SK-N-SH treated with all-trans-retinoic acid at 6 μM for 48 hours (cell line): ENCODE measurements around the gene C1orf159.
"Not testable (repeated sequence)": the region's sequence is repeated elsewhere in the genome, so short reads cannot be mapped to it uniquely, and the experiment has no call there.

Experiments used
- ATAC-seq: fragments of 200-7000 bp; cut with Tn5 transposase; 3 replicates; pipeline ENCODE4 v1.9.1; 2020; ENCODE audit warnings: mild to moderate bottlenecking, moderate library complexity
- ARNTL ChIP-seq: fragments of 450-650 bp; formaldehyde crosslinking; IDR thresholded peaks from 2 replicates; pipeline ENCODE4 v1.5.0; 2020; ENCODE audit warnings: low read depth, mild to moderate bottlenecking, moderate library complexity, borderline replicate concordance
- BACH2 ChIP-seq: fragments of 250-450 bp; sonication (Bioruptor Pico); IDR thresholded peaks from 2 replicates; pipeline ENCODE4 v1.9.0; 2021; ENCODE audit warnings: mild to moderate bottlenecking, borderline replicate concordance
- CSDC2 ChIP-seq: fragments of 250-450 bp; sonication (Bioruptor Pico); IDR thresholded peaks from 2 replicates; pipeline ENCODE4 v1.5.0; 2020; ENCODE audit warnings: mild to moderate bottlenecking, moderate library complexity
- ESRRG ChIP-seq: fragments of 250-450 bp; sonication (Bioruptor Pico); IDR thresholded peaks from 2 replicates; pipeline ENCODE4 v1.6.1; 2021; ENCODE audit warnings: mild to moderate bottlenecking
- GLIS3 ChIP-seq: fragments of 250-450 bp; sonication (Bioruptor Pico); IDR thresholded peaks from 2 replicates; pipeline ENCODE4 v1.5.0; 2020; ENCODE audit warnings: mild to moderate bottlenecking, moderate library complexity
- ISL1 ChIP-seq: fragments of 250-450 bp; sonication (Bioruptor Pico); IDR thresholded peaks from 2 replicates; pipeline ENCODE4 v2.1.2; 2022; ENCODE audit warnings: mild to moderate bottlenecking, moderate library complexity
- OSR1 ChIP-seq: fragments of 250-450 bp; sonication (Bioruptor Pico); IDR thresholded peaks from 2 replicates; pipeline ENCODE4 v1.8.0; 2022; ENCODE audit warnings: moderate library complexity, mild to moderate bottlenecking, inconsistent platforms
- PPARA ChIP-seq: fragments of 250-450 bp; sonication (Bioruptor Pico); IDR thresholded peaks from 2 replicates; pipeline ENCODE4 v1.5.0; 2020; ENCODE audit warnings: mild to moderate bottlenecking, borderline replicate concordance
- RARB ChIP-seq: fragments of 250-450 bp; sonication (Bioruptor Pico); IDR thresholded peaks from 2 replicates; pipeline ENCODE4 v1.8.0; 2021; ENCODE audit warnings: mild to moderate bottlenecking, moderate library complexity
- SNAI2 ChIP-seq: fragments of 250-450 bp; sonication (Bioruptor Pico); IDR thresholded peaks from 2 replicates; pipeline ENCODE4 v1.5.0; 2020; ENCODE audit warnings: mild to moderate bottlenecking, moderate library complexity
- TCF4 ChIP-seq: fragments of 250-450 bp; sonication (Bioruptor Pico); IDR thresholded peaks from 2 replicates; pipeline ENCODE4 v1.8.0; 2021; ENCODE audit warnings: mild to moderate bottlenecking, moderate library complexity, borderline replicate concordance
- TOX ChIP-seq: fragments of 250-450 bp; sonication (Bioruptor Pico); IDR thresholded peaks from 2 replicates; pipeline ENCODE4 v1.8.0; 2021; ENCODE audit warnings: mild to moderate bottlenecking, moderate library complexity, borderline replicate concordance
- ZC3H10 ChIP-seq: fragments of 250-450 bp; sonication (Bioruptor Pico); IDR thresholded peaks from 2 replicates; pipeline ENCODE4 v1.5.1; 2021; ENCODE audit warnings: mild to moderate bottlenecking, moderate library complexity
- ZFP3 ChIP-seq: fragments of 250-450 bp; sonication (Bioruptor Pico); IDR thresholded peaks from 2 replicates; pipeline ENCODE4 v1.5.0; 2020; ENCODE audit warnings: mild to moderate bottlenecking, moderate library complexity
- ZFP30 ChIP-seq: fragments of 450-650 bp; formaldehyde crosslinking; IDR thresholded peaks from 2 replicates; pipeline ENCODE4 v1.5.0; 2022; ENCODE audit warnings: mild to moderate bottlenecking, moderate library complexity
- ZNF565 ChIP-seq: fragments of 450-650 bp; formaldehyde crosslinking; conservative IDR thresholded peaks from 2 replicates; pipeline ENCODE4 v1.5.0; 2020; ENCODE audit warnings: low read depth, mild to moderate bottlenecking, moderate library complexity
- ZNF70 ChIP-seq: fragments of 450-650 bp; formaldehyde crosslinking; IDR thresholded peaks from 2 replicates; pipeline ENCODE4 v1.5.0; 2020; ENCODE audit warnings: mild to moderate bottlenecking, moderate library complexity
- ZNF8 ChIP-seq: fragments of 450-650 bp; formaldehyde crosslinking; IDR thresholded peaks from 2 replicates; pipeline ENCODE4 v1.5.0; 2020; ENCODE audit warnings: mild to moderate bottlenecking, moderate library complexity
- TF ChIP-seq, protein P1 (sequence below): fragments of 250-450 bp; sonication (Bioruptor Pico); IDR thresholded peaks from 2 replicates; pipeline ENCODE4 v1.5.1; 2021; ENCODE audit warnings: mild to moderate bottlenecking, moderate library complexity
- TF ChIP-seq, protein P2 (sequence below): fragments of 250-450 bp; sonication (Bioruptor Pico); IDR thresholded peaks from 2 replicates; pipeline ENCODE4 v1.8.0; 2020; ENCODE audit warnings: mild to moderate bottlenecking, moderate library complexity, borderline replicate concordance
- TF ChIP-seq, protein P3 (sequence below): fragments of 250-450 bp; sonication (Bioruptor Pico); IDR thresholded peaks from 2 replicates; pipeline ENCODE4 v1.8.0; 2021; ENCODE audit warnings: low read depth, mild to moderate bottlenecking, moderate library complexity, borderline replicate concordance
- TF ChIP-seq, protein P4 (sequence below): fragments of 250-450 bp; sonication (Bioruptor Pico); IDR thresholded peaks from 2 replicates; pipeline ENCODE4 v1.5.0; 2020; ENCODE audit warnings: mild to moderate bottlenecking, moderate library complexity

Gene C1orf159

DNA sequence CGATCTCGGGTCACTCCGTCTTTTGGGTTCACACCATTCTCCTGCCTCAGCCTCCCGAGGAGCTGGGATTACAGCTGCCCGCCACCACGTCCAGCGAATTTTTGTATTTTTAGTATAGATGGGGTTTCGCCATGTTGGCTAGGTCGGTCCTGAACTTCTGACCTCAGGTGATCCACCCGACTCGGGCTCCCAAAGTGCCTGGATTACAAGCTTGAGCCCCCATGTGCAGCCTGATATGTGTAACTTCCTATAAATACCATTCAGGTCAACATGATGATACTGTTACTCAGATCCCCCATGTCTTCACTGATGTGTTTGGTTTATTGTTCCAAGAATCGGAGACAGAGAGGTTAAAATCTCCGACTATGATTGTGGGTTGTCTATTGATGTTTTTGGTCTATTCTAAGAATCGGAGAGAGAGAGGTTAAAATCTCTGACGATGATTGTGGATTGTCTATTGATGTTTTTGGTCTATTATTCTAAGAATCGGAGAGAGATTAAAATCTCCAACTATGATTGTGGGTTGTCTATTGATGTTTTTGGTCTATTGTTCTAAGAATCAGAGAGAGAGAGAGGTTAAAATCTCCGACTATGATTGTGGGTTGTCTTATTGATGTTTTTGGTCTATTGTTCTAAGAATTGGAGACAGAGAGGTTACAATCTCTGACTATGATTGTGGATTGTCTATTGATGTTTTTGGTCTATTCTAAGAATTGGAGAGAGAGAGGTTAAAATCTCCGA is 17.0 kb downstream of the C1orf159 start:
- no peak for TF ChIP-seq RARB
- TF ChIP-seq, protein P1, sequence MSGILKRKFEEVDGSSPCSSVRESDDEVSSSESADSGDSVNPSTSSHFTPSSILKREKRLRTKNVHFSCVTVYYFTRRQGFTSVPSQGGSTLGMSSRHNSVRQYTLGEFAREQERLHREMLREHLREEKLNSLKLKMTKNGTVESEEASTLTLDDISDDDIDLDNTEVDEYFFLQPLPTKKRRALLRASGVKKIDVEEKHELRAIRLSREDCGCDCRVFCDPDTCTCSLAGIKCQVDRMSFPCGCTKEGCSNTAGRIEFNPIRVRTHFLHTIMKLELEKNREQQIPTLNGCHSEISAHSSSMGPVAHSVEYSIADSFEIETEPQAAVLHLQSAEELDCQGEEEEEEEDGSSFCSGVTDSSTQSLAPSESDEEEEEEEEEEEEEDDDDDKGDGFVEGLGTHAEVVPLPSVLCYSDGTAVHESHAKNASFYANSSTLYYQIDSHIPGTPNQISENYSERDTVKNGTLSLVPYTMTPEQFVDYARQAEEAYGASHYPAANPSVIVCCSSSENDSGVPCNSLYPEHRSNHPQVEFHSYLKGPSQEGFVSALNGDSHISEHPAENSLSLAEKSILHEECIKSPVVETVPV: no peak
- no peak for TF ChIP-seq ARNTL
- TF ChIP-seq SNAI2: no peak
- TF ChIP-seq TCF4: no peak
- TF ChIP-seq TOX: no peak
- TF ChIP-seq PPARA (CRISPR knock-in tag): no peak
- no peak for TF ChIP-seq ZNF70
- TF ChIP-seq ZC3H10: no peak
- ATAC-seq: no peak

DNA sequence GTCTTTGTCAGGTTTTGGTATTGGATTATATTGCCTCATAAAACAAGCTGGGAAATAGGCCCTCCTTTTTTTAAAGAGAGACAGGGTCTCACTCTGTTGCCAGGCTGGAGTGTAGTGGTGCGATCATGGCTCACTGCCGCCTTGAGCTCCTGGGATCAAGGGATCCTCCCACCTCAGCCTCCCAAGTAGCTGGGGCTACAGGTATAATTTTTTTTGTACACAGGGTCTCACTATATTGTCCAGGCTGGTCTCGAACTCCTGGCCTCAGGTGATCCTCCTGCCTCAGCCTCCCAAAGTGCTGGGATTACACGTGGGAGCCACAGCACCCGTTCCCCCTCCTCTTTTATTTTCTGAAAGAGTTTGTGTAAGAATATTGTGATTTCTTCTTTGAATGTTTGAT is 19.8 kb downstream of the C1orf159 start:
- not testable (repeated sequence) for ATAC-seq

DNA sequence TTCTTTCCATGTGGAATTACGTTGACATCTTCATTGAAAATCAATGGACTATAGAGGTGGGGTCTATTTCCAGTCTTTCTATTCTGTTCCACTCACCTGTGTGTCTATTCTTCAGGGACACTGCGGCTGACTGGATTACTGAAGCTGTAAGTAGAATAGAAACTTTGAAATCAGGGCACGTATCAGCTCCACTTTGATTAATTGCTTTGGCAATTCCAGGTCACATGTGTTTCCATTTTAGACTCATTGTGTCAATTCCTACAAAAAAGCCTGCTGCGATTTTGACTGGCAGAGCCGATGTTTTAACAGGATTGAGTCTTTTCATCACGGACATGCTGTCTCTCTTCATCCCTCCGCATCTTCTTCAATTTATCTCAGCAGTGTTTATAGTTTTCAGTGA is 20.9 kb downstream of the C1orf159 start:
- TF ChIP-seq, protein P1: no peak
- TF ChIP-seq, protein P2, sequence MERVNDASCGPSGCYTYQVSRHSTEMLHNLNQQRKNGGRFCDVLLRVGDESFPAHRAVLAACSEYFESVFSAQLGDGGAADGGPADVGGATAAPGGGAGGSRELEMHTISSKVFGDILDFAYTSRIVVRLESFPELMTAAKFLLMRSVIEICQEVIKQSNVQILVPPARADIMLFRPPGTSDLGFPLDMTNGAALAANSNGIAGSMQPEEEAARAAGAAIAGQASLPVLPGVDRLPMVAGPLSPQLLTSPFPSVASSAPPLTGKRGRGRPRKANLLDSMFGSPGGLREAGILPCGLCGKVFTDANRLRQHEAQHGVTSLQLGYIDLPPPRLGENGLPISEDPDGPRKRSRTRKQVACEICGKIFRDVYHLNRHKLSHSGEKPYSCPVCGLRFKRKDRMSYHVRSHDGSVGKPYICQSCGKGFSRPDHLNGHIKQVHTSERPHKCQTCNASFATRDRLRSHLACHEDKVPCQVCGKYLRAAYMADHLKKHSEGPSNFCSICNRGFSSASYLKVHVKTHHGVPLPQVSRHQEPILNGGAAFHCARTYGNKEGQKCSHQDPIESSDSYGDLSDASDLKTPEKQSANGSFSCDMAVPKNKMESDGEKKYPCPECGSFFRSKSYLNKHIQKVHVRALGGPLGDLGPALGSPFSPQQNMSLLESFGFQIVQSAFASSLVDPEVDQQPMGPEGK (CRISPR knock-in tag): no peak
- no peak for TF ChIP-seq PPARA (CRISPR knock-in tag)
- TF ChIP-seq ZNF565 (CRISPR knock-in tag): no peak
- no peak for TF ChIP-seq ESRRG (CRISPR knock-in tag)
- TF ChIP-seq, protein P3, sequence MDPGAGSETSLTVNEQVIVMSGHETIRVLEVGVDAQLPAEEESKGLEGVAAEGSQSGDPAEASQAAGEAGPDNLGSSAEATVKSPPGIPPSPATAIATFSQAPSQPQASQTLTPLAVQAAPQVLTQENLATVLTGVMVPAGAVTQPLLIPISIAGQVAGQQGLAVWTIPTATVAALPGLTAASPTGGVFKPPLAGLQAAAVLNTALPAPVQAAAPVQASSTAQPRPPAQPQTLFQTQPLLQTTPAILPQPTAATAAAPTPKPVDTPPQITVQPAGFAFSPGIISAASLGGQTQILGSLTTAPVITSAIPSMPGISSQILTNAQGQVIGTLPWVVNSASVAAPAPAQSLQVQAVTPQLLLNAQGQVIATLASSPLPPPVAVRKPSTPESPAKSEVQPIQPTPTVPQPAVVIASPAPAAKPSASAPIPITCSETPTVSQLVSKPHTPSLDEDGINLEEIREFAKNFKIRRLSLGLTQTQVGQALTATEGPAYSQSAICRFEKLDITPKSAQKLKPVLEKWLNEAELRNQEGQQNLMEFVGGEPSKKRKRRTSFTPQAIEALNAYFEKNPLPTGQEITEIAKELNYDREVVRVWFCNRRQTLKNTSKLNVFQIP: no peak
- no peak for TF ChIP-seq ISL1
- no peak for TF ChIP-seq SNAI2
- TF ChIP-seq, all 23 proteins: peak for 0
- ATAC-seq: no peak

DNA sequence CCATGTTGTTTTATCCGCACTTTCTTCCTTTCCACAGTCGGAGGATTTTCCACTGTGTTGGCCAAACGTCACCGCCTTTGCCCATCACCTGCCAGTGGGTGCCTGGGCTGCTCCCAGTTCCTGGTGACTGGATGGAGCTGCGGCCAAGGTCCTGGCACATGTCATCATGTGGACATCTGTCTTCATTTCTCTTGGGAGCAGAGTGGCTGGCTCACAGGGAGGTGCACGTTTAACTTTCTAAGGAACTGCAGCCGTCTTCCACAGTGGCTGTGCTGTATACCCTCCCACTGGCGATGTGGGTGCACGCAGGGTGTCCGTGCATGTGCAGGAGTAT is 22.3 kb downstream of the C1orf159 start:
- no peak for TF ChIP-seq ZC3H10
- TF ChIP-seq ISL1: no peak
- TF ChIP-seq, protein P2 (CRISPR knock-in tag): no peak
- TF ChIP-seq ESRRG (CRISPR knock-in tag): no peak
- TF ChIP-seq SNAI2: no peak
- no peak for TF ChIP-seq ZFP30 (CRISPR knock-in tag)
- TF ChIP-seq ZFP3 (CRISPR knock-in tag): no peak
- TF ChIP-seq OSR1: no peak
- no peak for TF ChIP-seq ZNF565 (CRISPR knock-in tag)
- TF ChIP-seq, protein P4, sequence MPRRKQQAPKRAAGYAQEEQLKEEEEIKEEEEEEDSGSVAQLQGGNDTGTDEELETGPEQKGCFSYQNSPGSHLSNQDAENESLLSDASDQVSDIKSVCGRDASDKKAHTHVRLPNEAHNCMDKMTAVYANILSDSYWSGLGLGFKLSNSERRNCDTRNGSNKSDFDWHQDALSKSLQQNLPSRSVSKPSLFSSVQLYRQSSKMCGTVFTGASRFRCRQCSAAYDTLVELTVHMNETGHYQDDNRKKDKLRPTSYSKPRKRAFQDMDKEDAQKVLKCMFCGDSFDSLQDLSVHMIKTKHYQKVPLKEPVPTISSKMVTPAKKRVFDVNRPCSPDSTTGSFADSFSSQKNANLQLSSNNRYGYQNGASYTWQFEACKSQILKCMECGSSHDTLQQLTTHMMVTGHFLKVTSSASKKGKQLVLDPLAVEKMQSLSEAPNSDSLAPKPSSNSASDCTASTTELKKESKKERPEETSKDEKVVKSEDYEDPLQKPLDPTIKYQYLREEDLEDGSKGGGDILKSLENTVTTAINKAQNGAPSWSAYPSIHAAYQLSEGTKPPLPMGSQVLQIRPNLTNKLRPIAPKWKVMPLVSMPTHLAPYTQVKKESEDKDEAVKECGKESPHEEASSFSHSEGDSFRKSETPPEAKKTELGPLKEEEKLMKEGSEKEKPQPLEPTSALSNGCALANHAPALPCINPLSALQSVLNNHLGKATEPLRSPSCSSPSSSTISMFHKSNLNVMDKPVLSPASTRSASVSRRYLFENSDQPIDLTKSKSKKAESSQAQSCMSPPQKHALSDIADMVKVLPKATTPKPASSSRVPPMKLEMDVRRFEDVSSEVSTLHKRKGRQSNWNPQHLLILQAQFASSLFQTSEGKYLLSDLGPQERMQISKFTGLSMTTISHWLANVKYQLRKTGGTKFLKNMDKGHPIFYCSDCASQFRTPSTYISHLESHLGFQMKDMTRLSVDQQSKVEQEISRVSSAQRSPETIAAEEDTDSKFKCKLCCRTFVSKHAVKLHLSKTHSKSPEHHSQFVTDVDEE (CRISPR knock-in tag): no peak
- no peak for TF ChIP-seq TCF4
- TF ChIP-seq GLIS3 (CRISPR knock-in tag): no peak
- no peak for TF ChIP-seq CSDC2 (CRISPR knock-in tag)
- TF ChIP-seq ZNF8: no peak
- TF ChIP-seq BACH2 (CRISPR knock-in tag): no peak
- TF ChIP-seq RARB: no peak
- TF ChIP-seq, protein P1: no peak
- TF ChIP-seq, protein P3: no peak
- TF ChIP-seq, all 23 proteins: peak for 0
- no peak for ATAC-seq
